GM12801 (cell line): ENCODE results near the gene UNKL.

Source experiments
- TF ChIP-seq, protein P1 (sequence below): IDR thresholded peaks from one replicate; pipeline ENCODE4 v1.5.1; 2011; ENCODE audit warnings: control low read depth; ENCODE audit not compliant: insufficient read length; ENCODE audit errors: extremely low read depth

The UNKL gene

DNA sequence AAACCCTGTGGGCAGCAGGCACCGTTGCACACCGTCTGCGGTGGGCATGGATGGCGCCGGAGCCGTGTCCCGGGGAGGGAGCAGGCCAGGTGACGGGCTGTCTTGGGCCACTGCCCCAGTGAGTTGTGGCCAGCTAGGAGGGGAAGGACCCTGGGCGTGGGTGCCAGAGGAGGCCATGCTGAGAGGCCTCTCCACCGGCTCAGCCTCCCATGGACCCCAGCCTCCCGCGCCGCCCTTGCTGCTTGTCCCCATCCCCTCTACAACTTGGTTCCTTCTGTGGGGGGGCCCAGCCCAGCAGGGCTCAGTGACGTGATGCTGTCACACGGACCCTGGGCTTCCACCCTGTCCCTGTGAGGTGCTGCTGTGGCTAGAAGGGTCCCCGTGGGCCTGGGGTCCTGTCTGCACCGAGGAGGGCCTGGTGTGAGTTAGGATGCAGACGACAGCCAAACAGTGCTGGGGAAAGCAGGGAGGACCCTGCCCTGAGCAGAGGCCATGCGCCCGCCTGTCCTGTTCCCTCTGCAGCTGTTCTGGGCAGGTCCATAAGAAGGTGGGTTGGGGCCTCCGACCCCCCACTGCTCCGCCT, 93.8 kb downstream of the UNKL start:
- TF ChIP-seq, protein P1, sequence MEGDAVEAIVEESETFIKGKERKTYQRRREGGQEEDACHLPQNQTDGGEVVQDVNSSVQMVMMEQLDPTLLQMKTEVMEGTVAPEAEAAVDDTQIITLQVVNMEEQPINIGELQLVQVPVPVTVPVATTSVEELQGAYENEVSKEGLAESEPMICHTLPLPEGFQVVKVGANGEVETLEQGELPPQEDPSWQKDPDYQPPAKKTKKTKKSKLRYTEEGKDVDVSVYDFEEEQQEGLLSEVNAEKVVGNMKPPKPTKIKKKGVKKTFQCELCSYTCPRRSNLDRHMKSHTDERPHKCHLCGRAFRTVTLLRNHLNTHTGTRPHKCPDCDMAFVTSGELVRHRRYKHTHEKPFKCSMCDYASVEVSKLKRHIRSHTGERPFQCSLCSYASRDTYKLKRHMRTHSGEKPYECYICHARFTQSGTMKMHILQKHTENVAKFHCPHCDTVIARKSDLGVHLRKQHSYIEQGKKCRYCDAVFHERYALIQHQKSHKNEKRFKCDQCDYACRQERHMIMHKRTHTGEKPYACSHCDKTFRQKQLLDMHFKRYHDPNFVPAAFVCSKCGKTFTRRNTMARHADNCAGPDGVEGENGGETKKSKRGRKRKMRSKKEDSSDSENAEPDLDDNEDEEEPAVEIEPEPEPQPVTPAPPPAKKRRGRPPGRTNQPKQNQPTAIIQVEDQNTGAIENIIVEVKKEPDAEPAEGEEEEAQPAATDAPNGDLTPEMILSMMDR: no peak

DNA sequence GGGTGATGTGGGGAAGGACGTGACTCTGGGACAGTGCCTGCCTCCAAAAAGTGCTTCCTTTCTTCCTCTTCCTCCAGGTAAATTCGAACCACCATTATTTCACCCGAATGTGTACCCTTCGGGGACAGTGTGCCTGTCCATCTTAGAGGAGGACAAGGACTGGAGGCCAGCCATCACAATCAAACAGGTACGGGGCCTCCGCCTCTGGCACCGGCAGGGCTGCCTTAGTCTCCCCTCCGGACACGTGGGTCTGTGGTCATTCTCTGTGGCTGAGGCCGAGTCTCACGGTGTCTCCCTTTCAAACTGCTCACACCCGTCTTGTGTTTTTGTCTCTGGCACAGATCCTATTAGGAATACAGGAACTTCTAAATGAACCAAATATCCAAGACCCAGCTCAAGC, 94.4 kb downstream of the UNKL start:
- TF ChIP-seq, protein P1: no peak

DNA sequence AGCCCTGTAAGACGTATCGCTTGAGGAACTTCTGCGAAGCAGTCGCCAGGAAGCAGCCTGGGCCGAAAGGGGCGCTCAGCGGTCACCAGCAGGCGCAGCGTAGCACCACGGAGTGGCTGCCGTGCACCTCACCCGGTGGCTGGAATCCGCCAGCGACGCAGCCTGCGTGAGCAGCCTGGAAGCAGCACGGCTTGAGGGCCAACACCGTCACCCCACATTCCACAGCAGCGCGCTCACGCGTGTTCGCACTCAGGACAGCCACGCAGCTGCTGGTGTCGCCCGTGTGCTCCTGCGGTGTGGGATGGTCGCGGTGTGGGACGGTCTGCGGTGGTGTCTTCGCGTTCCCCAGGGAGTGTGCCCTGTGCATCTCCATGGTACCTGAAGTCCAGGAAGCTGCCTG, 95.5 kb downstream of the UNKL start:
- TF ChIP-seq, protein P1: no peak

DNA sequence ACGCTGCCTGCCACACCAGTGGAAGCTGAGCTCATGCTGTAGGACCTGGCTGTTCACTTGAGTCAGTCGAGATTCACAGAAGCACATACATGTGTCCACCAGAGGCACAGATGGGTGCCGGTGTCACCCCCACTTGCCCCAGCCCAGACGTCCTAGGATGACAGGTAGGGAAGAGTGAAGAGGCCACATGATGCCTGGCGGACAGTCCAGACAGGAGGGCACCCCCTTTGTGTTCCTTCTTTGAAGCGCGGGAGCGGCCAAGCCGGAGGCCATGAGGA, 96.3 kb downstream of the UNKL start:
- TF ChIP-seq, protein P1: no peak

- TF ChIP-seq, protein P1: no peak
Observed at GRCh38 chr16:1317479-1318267, 96.8 kb downstream of the UNKL start.

DNA sequence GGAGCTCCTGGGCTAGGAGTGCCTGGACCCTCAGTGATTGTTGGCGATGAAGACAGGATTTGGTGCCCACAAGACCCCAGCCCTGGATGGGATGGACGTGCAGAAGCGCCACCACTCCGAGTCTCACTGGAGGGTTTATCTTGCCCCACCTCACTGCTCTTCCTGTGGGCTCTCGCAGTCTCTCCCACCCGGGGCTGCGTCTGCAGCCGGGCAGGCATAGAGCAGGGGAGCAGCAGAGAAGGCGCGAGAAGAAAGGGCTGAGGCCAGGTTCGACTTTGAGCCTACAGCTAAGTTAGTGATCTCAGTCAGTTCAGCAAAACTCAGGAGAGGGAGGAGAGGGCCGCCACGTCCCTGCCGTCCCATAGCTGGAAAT, 98.5 kb downstream of the UNKL start:
- TF ChIP-seq, protein P1: no peak

- TF ChIP-seq, protein P1: no peak
Observed at GRCh38 chr16:1315081-1316032, 99.1 kb downstream of the UNKL start.
